GM18505 (cell line): Measurements from ENCODE around the gene SERPINA7.
"Not testable (repeated sequence)": the region's sequence is repeated elsewhere in the genome, so short reads cannot be mapped to it uniquely, and the experiment has no call there.

Experiments used
- ATAC-seq: cut with Tn5 transposase; IDR thresholded peaks from one replicate; pipeline ENCODE4 v1.9.1; 2021; ENCODE audit not compliant: unreplicated experiment
- POLR2A ChIP-seq: IDR thresholded peaks from 4 replicates; pipeline ENCODE4 v1.6.1; 2011; ENCODE audit warnings: borderline replicate concordance; ENCODE audit not compliant: insufficient read depth, insufficient read length; ENCODE audit errors: extremely low read depth

The SERPINA7 gene

DNA sequence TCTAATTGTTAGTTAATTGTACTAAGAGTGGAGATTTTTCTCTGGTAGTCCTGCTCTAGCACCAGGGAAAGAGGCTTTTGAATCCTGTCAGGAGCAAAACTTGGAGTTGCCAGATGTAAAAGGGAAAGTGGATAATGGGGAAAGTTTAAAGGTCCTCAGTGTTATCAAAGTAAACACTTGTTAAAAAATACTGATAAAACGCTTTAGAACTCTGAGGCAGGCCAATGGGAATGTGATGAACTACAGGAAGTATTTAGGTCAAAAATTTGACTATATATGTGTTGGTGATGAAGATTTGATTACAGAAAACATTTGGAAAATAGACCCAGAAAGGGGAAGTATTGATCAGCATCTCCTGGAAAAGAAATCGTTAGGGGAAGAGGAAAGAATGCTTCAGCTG is 32.8 kb downstream of the SERPINA7 start:
- no peak for ATAC-seq
- no peak for TF ChIP-seq POLR2A

DNA sequence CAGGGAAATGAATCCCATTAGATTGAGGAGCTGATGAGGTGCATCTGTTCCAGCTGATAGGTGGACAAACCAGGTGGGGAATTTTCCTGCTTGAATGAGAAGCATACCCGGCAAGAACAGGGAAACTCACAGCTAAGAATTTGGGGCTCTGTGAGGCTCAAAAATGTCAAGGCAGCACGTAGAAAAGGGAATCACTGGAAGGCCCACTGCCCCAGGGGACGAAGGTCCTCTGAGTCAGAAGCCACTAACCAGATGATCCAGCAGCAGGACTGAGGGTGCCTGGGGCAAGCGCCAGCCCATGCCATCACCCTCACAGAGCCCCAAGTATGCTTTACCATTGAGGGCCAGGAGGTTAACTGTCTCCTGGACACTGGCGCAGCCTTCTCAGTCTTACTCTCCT is 37.9 kb downstream of the SERPINA7 start:
- ATAC-seq: not testable (repeated sequence)

DNA sequence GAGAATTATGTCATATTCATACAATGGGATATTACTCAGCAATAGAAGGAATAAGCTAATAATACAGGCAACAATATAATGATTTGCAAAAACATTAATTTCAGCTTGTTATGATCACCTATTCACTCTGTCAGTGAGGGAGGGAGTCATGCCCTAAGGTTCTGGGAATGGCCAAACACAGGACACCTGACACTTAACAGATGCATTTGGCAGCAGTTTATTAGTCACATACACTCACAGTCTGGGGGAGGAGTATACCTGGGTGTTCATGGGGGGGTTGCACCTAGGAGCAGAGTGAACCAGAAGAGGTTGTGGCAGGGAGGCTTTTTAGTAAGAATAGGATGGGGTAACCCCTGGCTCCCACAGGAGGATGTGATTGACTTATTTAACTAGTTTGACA is 38.3 kb downstream of the SERPINA7 start:
- no peak for TF ChIP-seq POLR2A
- ATAC-seq: no peak

DNA sequence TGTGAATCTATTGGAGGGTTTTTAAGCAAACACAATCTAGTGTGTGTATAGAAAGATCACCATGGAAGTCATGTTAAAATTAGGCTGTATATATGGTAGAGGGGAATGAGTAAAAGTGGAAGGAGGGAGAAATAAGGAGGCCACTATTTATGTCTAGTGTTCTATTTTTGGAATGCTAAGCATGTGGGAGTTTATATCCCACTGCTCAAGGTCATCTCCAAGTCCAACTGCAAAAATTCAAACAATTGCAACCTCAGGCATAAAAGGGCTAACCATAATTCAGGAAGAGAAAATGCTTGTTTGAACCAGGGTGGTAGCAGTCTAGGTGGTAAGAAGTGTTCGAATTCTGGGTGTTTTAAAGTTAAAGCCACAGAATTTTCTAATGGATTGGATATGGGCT is 39.2 kb downstream of the SERPINA7 start:
- ATAC-seq: no peak
- no peak for TF ChIP-seq POLR2A

DNA sequence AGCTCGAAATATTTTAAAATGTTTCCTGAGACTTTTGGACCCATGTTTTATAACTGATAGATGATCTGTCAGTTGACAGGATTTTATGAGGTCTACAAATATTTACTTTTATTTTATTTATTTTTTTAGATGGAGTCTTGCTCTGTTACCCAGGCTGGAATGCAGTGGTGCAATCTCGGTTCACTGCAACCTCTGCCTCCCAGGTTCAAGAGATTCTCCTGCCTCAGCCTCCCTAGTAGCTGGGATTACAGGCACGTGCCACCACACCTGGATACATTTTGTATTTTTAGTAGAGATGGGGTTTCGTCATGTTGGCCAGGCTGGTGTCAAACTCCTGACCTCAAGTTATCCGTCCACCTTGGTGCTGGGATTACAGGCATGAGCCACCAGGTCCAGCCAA is 50.0 kb downstream of the SERPINA7 start:
- not testable (repeated sequence) for ATAC-seq
